Neuron (in vitro differentiated cells): ENCODE results near the gene LYAR.

Experiments used
- H2AFZ ChIP-seq: one replicate; pipeline ENCODE4 v1.6.1; 2013; ENCODE audit warnings: low read depth, mild to moderate bottlenecking, inconsistent platforms, low read length, moderate library complexity
- H3K27me3 ChIP-seq: one replicate; pipeline ENCODE4 v1.6.1; 2013; ENCODE audit warnings: low read length; ENCODE audit not compliant: insufficient read depth
- H3K36me3 ChIP-seq: one replicate; pipeline ENCODE4 v1.6.1; 2013; ENCODE audit warnings: low read length; ENCODE audit not compliant: insufficient read depth
- H3K4me1 ChIP-seq: one replicate; pipeline ENCODE4 v1.6.1; 2013; ENCODE audit warnings: low read length; ENCODE audit not compliant: insufficient read depth
- H3K4me3 ChIP-seq: 2 replicates; pipeline ENCODE4 v1.5.1; 2013; ENCODE audit warnings: mild to moderate bottlenecking, low read length, moderate library complexity
- H3K9me3 ChIP-seq: one replicate; pipeline ENCODE4 v1.6.1; 2013; ENCODE audit warnings: low read length

The LYAR gene

DNA sequence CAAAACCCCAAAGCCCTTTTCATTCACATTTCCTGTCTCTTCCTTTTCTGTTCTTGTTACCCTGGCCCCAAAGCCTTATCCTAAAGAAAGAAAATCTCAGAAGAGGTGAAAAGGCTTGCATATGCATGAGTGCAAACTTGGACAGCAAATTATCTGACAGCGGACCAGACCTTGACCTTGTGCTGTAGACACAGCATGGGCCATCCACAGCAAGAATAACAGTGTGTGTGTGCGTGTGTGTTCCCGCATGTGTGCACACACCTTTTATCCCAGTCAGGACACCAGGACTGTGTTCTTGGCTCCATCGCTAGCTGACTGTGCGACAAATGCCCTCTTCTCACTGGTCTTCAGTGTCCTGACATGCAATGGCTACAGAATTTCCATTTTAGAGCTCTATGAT is 35.4 kb upstream of the LYAR start:
- Histone ChIP-seq H3K36me3 (peaks cover 21% of the 10 kb centered on the region), H3K9me3 (peaks cover 2% of the 10 kb centered on the region), H3K27me3 (no peaks in the 10 kb centered on the region), H3K4me3 (no peak overlapping the region), H2AFZ (no peak overlapping the region), H3K4me1 (no peaks in the 10 kb centered on the region)

DNA sequence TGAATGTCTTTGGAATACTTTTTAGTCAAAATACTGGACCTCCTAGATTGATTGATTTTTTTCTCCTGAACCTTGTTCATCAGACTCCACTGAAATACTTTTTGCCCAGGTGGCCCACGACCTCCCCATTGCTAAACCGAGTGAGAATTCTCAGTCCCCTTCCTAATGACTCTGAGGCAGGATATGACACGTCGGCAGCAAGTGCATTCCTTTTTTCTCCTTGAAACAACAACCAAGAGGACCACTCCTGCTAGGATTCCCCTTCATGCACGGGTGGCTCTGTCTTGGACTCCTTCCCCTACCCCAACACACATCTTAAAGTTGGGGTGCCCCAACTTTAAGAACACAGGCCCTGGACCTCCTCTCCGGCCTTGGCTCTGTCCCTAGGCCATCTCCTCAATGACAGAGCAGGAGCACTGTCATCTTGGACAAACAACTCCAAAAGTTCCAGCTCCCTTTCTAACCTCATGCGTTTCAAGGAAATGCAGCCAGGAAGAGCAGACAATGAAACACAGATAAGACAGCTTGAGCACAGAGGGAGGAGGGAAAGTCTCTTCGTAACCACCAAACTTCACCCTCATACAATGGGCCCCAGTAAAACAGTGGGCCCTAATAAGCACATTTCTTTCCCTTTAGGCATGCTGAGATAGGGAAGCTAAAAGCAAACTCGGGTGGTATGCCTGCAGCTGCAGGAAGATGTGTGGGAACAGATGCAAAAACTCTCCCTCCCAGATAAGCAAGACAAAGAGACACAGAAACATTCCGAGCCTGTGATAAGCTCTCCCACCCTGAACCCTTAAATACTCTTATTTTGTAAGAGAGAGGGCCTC is 34.0 kb upstream of the LYAR start:
- Histone ChIP-seq H3K4me1 (no peaks in the 10 kb centered on the region), H3K27me3 (no peaks in the 10 kb centered on the region), H3K9me3 (no peaks in the 10 kb centered on the region)

DNA sequence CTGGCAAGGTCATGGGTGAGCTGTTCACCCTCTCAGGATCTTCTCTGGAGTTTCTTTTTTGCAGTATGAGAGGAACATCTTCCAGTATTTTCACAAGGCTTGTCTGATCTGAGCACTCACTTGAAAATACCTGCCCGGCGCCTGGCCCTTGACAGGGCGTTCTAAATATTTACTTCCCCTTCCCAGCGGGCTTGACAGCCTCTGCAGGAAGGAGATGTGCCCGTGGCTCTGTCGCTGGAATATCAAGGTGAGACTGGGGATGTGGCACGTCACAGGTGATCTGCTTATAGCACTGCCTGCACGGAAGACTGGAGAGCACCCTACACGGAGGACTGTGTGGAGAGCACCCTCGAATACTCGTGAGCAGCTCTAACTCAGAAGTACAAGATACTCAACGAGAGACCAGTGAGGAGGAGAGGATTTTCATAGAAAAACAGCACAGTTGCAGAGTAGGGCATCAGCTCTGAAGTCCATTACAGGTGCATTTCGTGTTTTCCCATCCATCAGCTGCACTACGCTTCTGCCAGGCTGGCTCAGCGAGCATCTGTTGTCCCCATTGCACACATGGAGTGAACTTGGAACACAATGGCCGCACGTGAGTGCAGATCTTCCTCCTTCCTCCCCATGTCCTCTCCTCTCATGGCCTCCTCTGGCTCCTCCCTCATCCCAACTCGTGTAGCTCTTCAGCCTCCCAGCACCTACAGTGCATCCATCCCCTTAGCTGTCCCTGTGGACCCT is 32.2 kb upstream of the LYAR start:
- no peak overlapping the region for H2AFZ ChIP-seq
- H3K27me3 ChIP-seq, result no peaks in the 10 kb centered on the region
- H3K36me3 ChIP-seq, result peaks cover 28% of the 10 kb centered on the region
- no peak overlapping the region for H3K4me3 ChIP-seq
- no peaks in the 10 kb centered on the region for H3K9me3 ChIP-seq
- no peaks in the 10 kb centered on the region for H3K4me1 ChIP-seq

More for the DNA sequence above, 34.0 kb upstream of the LYAR start:
- Histone ChIP-seq H3K36me3 (peaks cover 25% of the 10 kb centered on the region), H3K4me3 (no peak overlapping the region), H2AFZ (no peak overlapping the region)

DNA sequence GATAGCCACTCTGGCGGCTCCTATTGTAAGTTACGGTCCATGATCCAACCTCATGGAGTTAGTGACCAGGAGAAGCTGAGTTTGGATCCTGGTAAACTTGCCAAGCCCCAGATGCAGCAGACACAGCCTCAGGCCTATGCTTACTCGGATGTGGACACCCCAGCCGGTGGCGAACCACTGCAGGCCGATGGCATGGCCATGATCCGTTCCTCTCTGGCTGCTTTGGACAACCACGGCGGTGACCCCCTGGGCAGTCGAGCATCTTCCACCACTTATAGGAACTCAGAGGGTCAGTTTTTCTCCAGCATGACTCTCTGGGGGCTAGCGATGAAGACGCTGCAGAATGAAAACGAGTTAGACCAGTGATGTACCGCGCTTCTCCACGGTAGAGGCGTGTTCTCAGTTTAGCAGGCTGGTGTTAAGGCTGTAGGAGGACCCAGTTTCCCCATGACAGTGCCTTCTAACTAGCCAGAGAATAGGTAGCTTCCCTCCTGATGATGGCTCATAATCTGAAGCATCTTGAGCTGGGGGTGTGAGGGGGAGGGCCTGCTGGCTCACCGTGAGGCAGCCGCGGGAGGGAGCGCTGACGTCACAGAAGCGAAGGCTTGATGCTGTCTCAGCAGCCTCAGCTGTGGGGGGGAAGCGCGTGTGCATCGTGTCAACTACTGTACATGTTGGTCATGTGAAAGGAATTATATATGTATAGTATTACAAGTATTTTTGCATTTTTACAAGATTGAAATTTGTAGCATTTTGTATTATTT is 31.2 kb upstream of the LYAR start:
- Histone ChIP-seq H3K4me1 (no peaks in the 10 kb centered on the region), H3K36me3 (peaks cover 36% of the 10 kb centered on the region), H3K9me3 (no peaks in the 10 kb centered on the region), H3K27me3 (no peaks in the 10 kb centered on the region), H2AFZ (no peak overlapping the region), H3K4me3 (no peak overlapping the region)

DNA sequence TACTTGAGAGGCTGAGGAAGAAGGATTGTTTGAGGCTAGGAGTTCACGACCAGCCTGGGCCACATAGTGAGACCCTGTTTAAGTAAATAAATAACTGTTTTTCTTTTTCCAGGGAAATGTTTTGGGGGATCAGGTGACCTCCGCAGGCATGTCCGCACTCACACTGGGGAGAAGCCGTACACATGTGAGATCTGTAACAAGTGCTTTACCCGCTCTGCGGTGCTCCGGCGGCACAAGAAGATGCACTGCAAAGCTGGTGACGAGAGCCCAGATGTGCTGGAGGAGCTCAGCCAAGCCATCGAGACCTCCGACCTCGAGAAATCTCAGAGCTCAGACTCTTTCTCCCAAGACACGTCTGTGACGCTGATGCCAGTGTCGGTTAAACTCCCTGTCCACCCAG is 30.6 kb upstream of the LYAR start:
- Histone ChIP-seq H3K27me3 (no peaks in the 10 kb centered on the region), H3K4me1 (no peaks in the 10 kb centered on the region), H3K36me3 (peaks cover 39% of the 10 kb centered on the region), H3K4me3 (no peak overlapping the region), H3K9me3 (no peaks in the 10 kb centered on the region), H2AFZ (no peak overlapping the region)

DNA sequence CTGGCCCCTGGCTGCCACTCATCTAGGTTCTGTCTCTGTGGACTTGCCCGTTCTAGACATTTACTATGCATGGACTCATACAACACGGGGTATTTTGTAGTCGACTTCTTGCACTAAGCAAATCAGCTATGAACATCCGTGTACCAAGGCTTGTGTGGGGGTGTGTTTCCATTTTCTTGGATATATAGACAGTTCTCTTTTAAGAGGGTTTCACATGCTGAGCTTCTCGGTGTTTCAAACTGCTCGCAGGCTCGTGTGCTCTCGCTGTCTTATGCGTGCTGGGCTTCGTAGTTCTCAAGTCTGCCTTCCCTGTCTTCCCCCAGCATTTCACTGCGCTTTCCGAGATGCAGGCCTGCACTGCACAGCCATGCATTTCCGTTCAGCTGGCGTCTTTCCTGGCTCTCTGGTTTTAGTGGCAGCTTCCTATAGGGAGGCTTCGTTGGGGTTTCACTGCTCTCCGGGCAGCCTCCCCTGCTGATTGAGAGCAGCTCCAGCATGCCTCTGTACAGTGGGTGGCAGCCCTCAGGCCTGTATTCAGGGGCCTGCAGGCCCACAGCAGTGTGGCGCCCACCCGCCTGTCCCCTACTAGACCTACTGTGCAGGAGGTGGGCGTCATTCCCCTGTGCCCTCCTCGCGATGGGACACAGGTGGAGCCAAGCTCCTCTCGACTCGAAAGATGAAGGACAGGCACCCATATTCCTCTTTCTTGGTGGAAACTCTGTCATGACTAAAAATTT is 27.7 kb upstream of the LYAR start:
- Histone ChIP-seq H3K27me3 (no peaks in the 10 kb centered on the region), H3K4me3 (no peak overlapping the region), H3K4me1 (no peaks in the 10 kb centered on the region), H3K36me3 (peaks cover 44% of the 10 kb centered on the region), H3K9me3 (no peaks in the 10 kb centered on the region), H2AFZ (no peak overlapping the region)

DNA sequence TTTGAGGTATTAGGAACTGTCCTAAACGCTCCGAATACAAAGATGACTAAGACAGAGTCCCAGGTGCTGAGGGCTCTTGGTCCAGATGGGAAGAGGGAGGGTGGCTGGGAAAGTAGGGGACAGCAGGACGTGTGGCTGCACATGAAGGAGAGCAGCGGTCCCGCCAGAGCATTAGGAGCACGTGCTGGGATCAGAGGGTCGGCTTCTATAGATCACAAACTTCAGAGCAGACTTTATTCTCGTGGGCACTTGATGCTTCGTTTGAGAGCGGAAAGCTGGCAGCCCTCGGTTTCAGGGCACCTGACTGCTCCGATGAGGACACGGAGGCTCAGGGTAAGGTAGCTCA is 26.2 kb upstream of the LYAR start:
- H3K9me3 ChIP-seq, result no peaks in the 10 kb centered on the region
- H3K4me1 ChIP-seq, result no peaks in the 10 kb centered on the region
- no peak overlapping the region for H3K4me3 ChIP-seq
- peaks cover 31% of the 10 kb centered on the region for H3K36me3 ChIP-seq
- no peaks in the 10 kb centered on the region for H3K27me3 ChIP-seq
- no peak overlapping the region for H2AFZ ChIP-seq

DNA sequence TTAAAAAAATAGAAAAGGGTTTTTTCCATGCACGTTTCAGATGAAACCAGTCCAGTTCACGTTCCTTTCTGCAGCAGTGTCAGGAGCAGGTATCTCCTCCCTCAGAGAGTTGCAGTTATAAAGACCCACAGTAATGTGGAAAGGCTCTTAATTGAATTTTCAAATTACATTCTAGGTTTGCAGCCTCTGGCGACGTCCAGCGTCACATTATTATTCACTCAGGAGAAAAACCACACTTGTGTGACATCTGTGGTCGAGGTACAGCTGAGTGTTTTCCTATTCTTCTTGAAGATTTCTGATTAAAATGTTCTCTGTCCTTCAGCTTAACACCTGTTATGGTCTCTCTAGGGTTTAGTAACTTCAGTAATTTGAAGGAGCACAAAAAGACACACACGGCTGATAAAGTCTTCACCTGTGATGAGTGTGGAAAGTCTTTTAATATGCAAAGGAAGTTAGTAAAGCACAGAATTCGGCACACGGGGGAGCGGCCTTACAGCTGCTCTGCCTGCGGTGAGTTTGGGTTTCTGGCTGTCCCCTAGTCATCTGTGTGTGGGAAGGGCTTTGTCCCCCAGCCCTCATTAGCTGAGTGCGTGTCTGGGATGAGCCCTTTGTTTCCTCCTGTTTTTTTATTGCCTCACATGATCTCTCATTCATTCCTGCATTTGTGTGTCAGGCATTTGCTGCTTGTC is 25.7 kb upstream of the LYAR start:
- H3K4me3 ChIP-seq, result no peak overlapping the region
- no peaks in the 10 kb centered on the region for H3K27me3 ChIP-seq
- peaks cover 25% of the 10 kb centered on the region for H3K36me3 ChIP-seq
- no peaks in the 10 kb centered on the region for H3K4me1 ChIP-seq
- H2AFZ ChIP-seq, result no peak overlapping the region
- H3K9me3 ChIP-seq, result no peaks in the 10 kb centered on the region

DNA sequence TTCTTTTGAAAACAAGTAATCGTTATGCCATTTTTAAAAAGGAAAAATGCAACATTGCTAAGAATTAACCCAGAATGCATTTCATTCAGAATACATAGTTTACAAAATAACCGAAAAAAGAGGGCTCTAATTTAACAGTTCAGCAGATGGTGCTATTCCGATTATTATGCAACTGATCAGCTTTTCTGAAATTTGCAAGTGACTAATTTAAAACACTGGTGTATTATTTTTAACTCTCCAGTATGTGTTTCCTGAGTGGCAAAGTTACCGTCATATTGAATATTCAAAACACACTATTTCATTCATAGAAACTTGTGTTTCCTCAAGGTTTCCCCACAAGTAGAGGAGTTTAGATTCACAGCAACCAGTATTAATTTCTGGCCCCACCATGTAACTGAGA is 21.2 kb upstream of the LYAR start:
- H3K36me3 ChIP-seq, result peaks cover 20% of the 10 kb centered on the region
- no peaks in the 10 kb centered on the region for H3K27me3 ChIP-seq
- H3K4me1 ChIP-seq, result no peaks in the 10 kb centered on the region
- no peaks in the 10 kb centered on the region for H3K9me3 ChIP-seq
- H3K4me3 ChIP-seq, result no peak overlapping the region
- H2AFZ ChIP-seq, result no peak overlapping the region

DNA sequence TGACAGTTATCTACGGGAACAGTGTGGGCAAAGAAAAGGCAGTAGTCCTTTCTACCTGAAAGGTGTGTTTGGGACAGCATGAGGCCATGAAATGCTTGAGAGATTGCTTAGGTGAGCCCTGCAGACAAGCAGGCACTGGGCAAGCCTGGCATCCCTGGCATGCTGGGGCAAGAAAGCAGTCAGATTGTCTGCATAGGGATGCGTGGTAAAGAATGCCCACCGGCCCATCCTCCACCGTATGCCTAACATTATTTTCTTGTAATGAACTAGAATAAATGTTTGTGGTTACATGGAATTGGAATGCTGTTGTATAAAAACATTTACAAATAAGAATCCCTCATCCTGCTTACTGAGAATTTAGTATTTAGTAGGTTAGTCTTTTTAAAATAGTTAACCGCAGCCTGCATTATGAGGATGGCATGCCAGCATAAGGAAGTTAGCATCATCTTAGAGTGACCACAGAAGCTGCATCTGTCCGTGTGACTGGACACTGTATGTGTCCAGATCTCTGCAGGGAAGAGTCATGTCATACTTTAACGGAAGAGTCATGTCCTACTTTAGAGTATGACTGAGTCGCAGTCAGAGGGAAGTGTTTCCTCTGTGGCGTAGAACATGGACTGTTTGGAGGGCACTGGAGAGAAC is 19.0 kb upstream of the LYAR start:
- Histone ChIP-seq H3K9me3 (no peaks in the 10 kb centered on the region), H3K4me3 (no peak overlapping the region), H2AFZ (no peak overlapping the region), H3K4me1 (no peaks in the 10 kb centered on the region), H3K36me3 (peaks cover 19% of the 10 kb centered on the region), H3K27me3 (no peaks in the 10 kb centered on the region)

DNA sequence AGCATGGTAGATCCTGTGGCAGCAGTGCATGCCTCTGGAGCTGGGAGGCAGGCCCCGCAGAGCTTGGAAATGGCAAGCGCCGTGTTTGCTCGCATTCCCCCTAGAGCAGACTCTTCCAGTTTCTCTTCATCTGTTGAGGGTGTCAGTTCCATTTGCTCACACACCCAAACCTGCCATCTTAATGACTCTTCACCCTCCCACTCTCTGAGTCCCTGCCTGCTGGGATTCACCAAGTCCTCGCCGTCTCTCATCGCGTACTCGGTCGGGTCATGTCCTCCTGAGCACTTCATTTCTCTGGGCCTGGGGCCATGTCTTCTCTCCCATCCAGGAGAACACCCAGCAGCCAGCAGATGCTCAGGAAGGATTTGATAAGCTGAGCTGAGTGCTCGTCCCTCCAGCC is 17.0 kb upstream of the LYAR start:
- H3K9me3 ChIP-seq, result no peaks in the 10 kb centered on the region
- H3K4me3 ChIP-seq, result no peak overlapping the region
- no peaks in the 10 kb centered on the region for H3K27me3 ChIP-seq

DNA sequence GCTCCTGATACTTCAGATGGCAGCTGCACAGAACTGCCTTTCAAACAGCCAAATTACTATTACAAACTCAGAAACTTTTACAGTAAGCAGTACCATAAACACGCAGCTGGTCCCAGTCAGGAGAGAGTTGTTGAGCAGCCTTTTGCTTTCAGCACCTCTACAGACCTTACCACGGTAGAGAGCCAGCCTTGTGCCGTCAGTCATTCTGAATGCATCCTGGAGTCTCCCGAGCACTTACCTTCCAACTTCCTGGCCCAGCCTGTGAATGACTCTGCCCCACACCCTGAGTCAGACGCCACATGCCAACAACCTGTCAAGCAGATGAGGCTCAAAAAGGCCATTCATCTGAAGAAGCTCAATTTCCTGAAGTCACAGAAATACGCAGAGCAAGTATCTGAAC is 12.5 kb upstream of the LYAR start:
- H3K4me3 ChIP-seq, result no peak overlapping the region
- H3K27me3 ChIP-seq, result no peaks in the 10 kb centered on the region
- peaks cover 31% of the 10 kb centered on the region for H3K36me3 ChIP-seq
- no peak overlapping the region for H2AFZ ChIP-seq
- H3K4me1 ChIP-seq, result no peaks in the 10 kb centered on the region
- no peaks in the 10 kb centered on the region for H3K9me3 ChIP-seq

More for the DNA sequence above, 17.0 kb upstream of the LYAR start:
- no peak overlapping the region for H2AFZ ChIP-seq
- no peaks in the 10 kb centered on the region for H3K4me1 ChIP-seq
- H3K36me3 ChIP-seq, result peaks cover 31% of the 10 kb centered on the region
